Non-pigmented ciliary epithelial cell (primary cell): ENCODE measurements around the gene TAF13.
A peak's percentile ranks its signal among the peaks of the same experiment; 100 is the strongest.
"Not testable (repeated sequence)": the region's sequence is repeated elsewhere in the genome, so short reads cannot be mapped to it uniquely, and the experiment has no call there.

Experiments used
- DNase-seq: peaks from one replicate; pipeline ENCODE4 v3.0.0-alpha.2; 2010; ENCODE audit warnings: low read depth

Gene TAF13

GRCh38 chr1:109091078-109091838, 15.5 kb upstream of the TAF13 start:
- no peak for DNase-seq

DNA sequence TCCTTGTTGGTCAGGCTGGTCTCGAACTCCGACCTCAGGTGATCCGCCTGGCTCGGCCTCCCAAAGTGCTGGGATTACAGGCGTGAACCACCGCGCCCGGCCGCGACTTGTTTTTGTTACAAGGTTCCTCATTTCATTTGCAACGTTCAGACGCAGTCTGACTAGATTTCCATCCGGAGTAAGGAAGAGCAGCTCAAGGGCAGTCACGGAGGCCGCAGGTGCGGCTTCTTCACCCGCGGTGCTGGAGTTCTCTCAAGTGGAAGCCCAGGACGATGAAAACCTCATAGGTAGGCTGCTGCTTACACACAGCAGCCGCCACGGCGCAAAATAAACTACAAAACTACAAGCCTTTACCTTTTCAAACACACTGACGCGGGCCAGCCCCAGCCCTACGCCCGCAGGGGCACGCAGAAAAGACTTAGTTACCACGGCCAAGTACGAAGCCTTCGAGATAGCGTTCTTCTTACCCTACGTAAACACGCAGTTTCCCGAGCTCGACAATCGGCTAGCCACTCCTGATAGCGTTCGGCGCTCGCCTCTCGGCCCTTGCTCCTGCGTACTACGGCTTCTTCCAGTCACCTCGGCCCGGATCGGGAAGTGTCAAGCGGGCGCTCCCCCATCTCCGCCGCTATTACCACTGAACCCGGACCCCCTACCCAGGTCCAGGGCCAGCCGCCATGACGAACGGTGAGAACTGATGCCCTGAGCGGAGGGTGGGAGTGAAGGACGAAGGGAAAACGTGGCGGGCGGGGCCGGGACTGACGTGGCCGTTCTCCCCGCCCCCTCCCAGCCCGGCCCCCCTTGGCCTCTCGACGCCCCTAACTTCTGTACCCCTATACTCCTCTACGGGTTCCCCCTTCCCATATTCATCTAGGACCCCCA, 14.6 kb upstream of the TAF13 start, which contains the start of gene TMEM167B:
TSS of gene TMEM167B (plus strand) at position 569 of the 882 bp plus-strand sequence. CDS start at position 678, 109 bp downstream.
- DNase-seq: peak; percentile 87

- DNase-seq: no peak
Observed at GRCh38 chr1:109089242-109090015, 13.6 kb upstream of the TAF13 start.

GRCh38 chr1:109084563-109085517, 9.0 kb upstream of the TAF13 start:
- DNase-seq: no peak

DNA sequence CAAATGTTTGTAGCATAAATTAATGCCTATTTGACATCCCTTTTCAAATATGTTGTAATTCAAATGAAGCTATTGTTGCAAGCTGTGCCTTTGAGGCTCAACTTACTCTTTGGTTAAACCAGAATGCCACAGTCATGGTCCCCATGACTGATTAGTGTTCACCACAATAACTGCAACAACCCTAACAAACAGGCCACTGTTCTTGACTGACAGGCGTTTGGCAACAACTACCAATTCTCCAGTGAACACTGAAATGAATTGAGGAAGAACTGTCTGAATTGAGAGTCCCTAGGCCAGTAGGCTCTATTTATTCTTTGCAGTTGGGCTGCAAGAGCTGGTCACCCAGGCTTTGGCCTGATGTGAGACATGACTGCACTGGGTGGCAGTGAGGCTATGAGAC, 8.1 kb upstream of the TAF13 start:
- DNase-seq: no peak

- DNase-seq: no peak
Observed at GRCh38 chr1:109083501-109083900, 7.7 kb upstream of the TAF13 start.

DNA sequence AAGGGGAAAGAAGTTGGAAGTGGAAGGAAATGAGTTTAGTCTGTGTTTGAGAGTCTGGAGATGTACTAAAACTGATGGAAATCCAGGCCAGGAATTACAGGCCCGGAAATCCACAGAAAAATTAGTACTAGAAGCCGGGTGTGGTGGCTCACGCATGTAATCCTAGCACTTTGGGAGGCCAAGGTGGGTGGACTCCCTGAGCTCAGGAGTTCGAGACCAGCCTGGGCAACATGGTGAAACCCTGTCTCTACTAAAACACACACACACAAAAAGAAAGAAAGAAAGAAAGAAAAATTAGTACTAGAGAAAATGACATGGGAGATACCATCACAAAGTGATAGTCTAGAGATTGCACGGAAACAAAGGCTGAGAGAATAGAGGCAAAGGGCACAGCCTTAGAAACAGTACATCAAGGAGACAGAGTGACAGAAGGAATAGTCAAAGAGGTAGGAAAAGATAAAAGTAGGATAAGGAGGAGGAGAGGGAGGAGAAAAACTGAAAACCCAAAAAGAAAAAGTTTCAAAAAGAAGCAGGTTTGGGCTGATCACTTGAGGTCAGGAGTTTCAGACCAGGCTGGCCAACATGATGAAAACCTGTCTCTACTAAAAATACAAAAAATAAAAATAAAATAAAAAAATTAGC, 4.8 kb upstream of the TAF13 start:
- DNase-seq: no peak

DNA sequence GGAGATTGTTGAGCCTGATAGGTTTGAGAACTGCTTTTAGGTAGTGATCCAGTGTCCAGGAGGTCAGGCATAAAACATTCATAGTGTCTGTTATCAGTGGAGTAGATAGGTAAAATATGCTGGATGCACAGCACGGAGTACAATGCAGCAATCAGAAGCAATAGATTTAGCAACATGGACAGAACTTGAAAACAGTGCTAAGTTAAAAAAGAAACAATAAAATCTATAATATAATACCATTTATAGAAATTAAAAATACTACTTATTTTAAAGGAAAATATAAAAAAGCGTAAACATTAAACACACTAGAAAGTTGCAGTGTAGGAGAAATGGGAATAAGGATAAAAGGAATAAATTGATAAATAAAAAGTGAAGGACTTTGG, 3.4 kb upstream of the TAF13 start:
- DNase-seq: no peak

DNA sequence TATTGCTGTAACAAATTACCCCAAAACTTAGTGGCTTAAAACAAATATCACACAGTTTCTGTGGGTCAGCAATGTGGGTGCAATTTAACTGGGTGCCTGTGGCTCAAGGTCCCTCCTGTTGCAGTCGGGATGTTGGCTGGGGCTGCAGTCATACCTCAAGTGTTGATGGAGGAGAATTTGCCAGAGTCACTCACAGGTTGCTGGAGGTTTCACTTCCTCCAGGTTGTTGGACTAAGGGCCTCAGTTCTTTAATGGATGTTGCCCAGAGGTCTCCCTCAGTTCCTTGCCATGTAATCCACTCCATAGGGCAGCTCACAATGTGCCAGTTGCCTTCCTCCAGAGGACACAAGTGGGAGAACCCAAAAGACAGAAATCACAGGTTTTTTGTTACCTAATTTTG, 2.5 kb upstream of the TAF13 start:
- no peak for DNase-seq

DNA sequence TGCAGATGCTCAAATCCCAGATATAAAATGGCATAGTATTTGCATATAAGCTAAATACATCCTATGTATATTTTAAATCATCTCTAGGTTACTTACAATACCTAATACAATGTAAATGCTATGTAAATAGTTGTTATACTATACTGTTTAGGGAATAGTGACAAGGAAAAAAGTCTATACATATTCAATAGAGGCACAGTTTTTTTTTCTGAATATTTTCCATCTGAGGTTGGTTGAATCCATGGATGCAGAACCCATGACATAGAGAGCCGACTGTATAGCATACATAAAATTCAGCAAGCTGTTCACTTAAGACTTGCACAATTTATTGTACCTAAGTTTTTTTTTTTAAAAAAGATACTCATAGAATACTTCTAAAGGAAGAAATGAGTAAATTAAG, 6.5 kb downstream of the TAF13 start:
- DNase-seq: no peak

GRCh38 chr1:109067883-109068282, 7.9 kb downstream of the TAF13 start:
- no peak for DNase-seq

GRCh38 chr1:109065137-109065536, 10.7 kb downstream of the TAF13 start:
- no peak for DNase-seq

DNA sequence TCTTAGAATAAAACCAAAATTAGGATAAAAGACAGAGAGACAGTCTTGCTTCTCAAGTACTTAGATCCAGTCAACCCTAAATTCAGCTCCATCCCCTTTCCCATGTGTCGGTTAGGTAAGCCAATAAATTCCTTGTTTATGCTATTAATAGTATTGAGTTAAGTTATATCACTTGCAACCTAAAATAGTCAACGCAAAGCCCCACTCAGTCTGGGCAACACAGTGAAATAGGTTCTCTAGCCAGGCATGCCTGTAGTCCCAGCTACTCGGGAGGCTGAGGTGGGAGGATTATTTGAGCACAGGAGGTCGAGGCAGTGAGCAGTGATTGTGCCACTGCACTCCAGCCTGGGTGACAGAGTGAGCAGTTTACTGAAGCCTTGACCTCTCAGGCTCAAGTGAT, 14.6 kb downstream of the TAF13 start:
- no peak for DNase-seq

DNA sequence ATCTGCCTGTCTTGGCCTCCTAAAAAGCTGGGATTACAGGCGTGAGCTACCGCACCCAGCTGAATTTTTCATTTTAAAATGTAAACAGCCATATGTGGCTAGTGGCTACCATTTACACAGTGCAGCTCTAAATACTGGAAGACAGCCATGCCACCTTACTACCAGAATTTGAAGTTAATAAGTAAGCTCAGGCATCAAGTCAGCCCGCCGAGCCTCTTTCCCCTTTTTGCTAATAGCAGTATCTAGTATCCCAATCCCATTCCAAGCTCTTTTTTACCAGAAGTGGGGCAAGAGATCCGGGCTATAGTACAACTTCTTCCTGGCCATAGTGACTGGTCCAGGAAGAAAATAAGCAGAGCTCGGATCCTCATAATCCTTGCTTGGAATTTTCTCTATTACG, 15.1 kb downstream of the TAF13 start:
- DNase-seq: no peak

GRCh38 chr1:109059026-109059425, 16.8 kb downstream of the TAF13 start:
- no peak for DNase-seq

DNA sequence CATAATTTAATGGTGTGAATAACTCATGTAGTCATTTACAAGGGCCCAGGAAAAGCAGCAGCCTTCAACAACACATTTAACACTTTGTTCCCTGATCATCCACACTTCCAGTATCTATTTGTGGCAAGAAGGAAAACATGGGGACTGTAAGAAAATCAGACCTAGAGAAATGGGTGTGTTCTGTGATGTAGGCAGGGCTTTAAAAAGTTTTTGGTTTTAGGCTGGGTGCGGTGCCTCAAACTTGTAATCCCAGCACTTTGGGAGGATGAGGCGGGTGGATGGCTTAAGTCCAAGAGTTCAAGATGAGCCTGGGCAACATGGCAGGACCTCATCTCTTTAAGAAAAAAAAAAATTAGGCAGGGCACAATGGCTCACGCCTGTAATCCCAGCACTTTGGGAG, 19.7 kb downstream of the TAF13 start:
- no peak for DNase-seq

DNA sequence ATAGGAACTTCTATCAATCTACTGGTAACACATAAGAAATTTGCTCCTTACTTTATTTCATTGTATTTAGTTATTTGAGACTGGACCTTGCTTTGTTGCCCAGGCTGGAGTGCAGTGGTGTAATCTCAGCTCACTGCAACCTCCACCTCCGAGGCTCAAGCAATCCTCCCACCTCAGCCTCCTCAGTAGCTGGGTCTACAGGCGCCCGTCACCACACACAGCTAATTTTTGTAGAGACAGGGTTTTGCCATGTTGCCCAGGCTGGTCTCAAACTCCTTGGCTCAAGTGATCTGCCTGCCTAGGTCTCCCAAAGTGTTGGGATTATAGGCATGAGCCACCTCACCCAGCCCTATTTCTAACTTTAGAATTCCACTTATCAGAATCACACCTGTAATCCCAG, 23.7 kb downstream of the TAF13 start:
- DNase-seq: not testable (repeated sequence)

- no peak for DNase-seq
Observed at GRCh38 chr1:109050228-109050995, 25.4 kb downstream of the TAF13 start.

- DNase-seq: no peak
Observed at GRCh38 chr1:109048335-109048734, 27.5 kb downstream of the TAF13 start.

DNA sequence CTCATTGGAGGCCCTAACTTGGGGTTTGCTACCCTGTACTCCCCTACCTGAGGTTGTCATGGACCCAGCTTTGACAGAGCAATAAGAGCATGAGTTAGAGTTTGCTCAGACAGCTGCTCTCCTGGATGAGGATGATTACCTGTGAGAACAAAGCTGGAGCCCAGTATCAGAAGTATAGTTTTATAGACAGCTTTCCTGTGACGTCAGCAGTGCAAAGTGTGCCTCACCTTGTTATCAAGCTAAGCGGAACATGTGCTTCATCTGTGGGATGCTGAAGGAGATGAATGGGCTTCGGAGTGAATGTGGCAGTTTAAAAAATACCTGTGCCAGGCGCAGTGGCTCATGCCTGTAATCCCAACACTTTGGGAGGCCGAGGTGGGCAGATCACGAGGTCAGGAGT, 28.5 kb downstream of the TAF13 start:
- DNase-seq: no peak
